Adrenal gland (tissue), 12 donors: Measurements from ENCODE around the gene DES. TPM values are rescaled to one million over a fixed set of nuclear protein-coding genes. Genes with fewer than 3 reads are reported as not detected.

ENCODE experiments used
- DNase-seq, 7 donors: peaks; one replicate each; pipeline ENCODE4 v3.0.0-alpha.2; 2019 to 2020
- H3K27ac ChIP-seq, 5 donors: fragments of 200-600 bp; sonication (generic) in 4 of 5; 1 replicate in 3 of 5; 2 replicates in 2 of 5; pipeline versions ENCODE4 v1.5.1 to v1.8.0; 2016 to 2020; ENCODE audit warnings: mild to moderate bottlenecking in 1 of 5
- H3K27me3 ChIP-seq: fragments of 200-600 bp; 2 replicates; pipeline ENCODE4 v1.8.0; 2021
- H3K36me3 ChIP-seq, 2 donors: fragments of 200-600 bp; replicated peaks in 1 of 2; 1 replicate in 1 of 2; 2 replicates in 1 of 2; pipeline versions ENCODE4 v1.5.1 to v1.8.0; 2018 to 2022
- H3K4me1 ChIP-seq, 2 donors: fragments of 200-600 bp; replicated peaks in 1 of 2; 1 replicate in 1 of 2; 2 replicates in 1 of 2; pipeline versions ENCODE4 v1.5.1 to v1.8.0; 2018 to 2021
- H3K4me3 ChIP-seq, 4 donors: fragments of 200-600 bp; sonication (generic) in 3 of 4; one replicate each; pipeline ENCODE4 v1.5.1; 2016 to 2018
- H3K9me3 ChIP-seq, 3 donors: fragments of 200-600 bp; sonication (generic) in 1 of 3; replicated peaks in 1 of 3; 1 replicate in 2 of 3; 2 replicates in 1 of 3; pipeline versions ENCODE4 v1.5.1 to v1.8.0; 2016 to 2021
- CTCF ChIP-seq, 6 experiments: fragments of 450-650 bp in 4 of 6; fragments of 200-600 bp in 2 of 6; sonication (generic) in 1 of 6; IDR thresholded peaks; 1 replicate in 5 of 6; 2 replicates in 1 of 6; pipeline versions ENCODE4 v1.5.1 to v1.8.0; 2016 to 2021; ENCODE audit warnings: antibody characterized with exemption in 6 of 6, mild to moderate bottlenecking in 2 of 6, moderate library complexity in 1 of 6
- POLR2A ChIP-seq, 2 donors: fragments of 450-650 bp; IDR thresholded peaks; one replicate each; pipeline ENCODE4 v1.6.1; 2017; ENCODE audit warnings: antibody characterized with exemption in 2 of 2, mild to moderate bottlenecking in 2 of 2, moderate library complexity in 1 of 2
- WGBS, 4 donors: extraction: QIAGEN DNeasy Blood & Tissue Kit in 2 of 4; methylation state at CpG; one replicate each; pipeline versions ENCODE4 v1.1.5 to v1.1.7; 2013 to 2017; 5-methylcytosine and 5-hydroxymethylcytosine counted together
- intact Hi-C, 2 donors: fragments of 100-400 bp; cut with DNase I; formaldehyde crosslinking; loops; one replicate each; pipeline versions ENCODE4 v1.14.1 to v1.15.0; 2022 to 2023
- polyA plus RNA-seq, 3 donors: library from polyadenylated mRNA; stranded (reverse); fragments of 200-250 nt in 2 of 3; fragments of 350-450 nt in 1 of 3; fragmentation: Illumina TruSeq in 1 of 3; extraction: RNeasy Lipid Tissue Mini Kit (QIAGEN cat#74804) in 1 of 3; gene quantifications; one replicate each; pipeline ENCODE4 v1.2.3, GENCODE V29; 2013 to 2014
- total RNA-seq, 9 donors: library from RNA; depleted of rRNA in 4 of 9; stranded (reverse); fragments of >200 nt in 4 of 9; fragments of 120-200 nt in 1 of 9; fragmentation: NEBNext Ultra II Directional in 1 of 9; extraction: Animal tissue kit (Norgen Biotek cat#: 25700) in 1 of 9; gene quantifications; one replicate each; pipeline versions ENCODE4 v1.1.0 to v1.2.4, GENCODE V29; 2013 to 2023
- donor health status: healthy with polysubstance abuse.
- donor health status: Bipolar disorder and iron deficiency.
- donor health status: DM: yes; HTN: yes; CAD: no.
- donor health status: DM: no; HTN: no; CAD: no.
- donor health status: DM: no; HTN: no; CAD: no.
- donor health status: DM: yes; HTN: yes; CAD: no.

DES gene
- total and polyA plus RNA-seq, 12 donors = 0.94 to 283 (median 11.4) TPM

- Histone ChIP-seq H3K27me3 (no peaks in the 10 kb centered on the region), H3K27ac (no peak overlapping the region), H3K9me3 (no peaks in the 10 kb centered on the region), H3K4me3 (no peak overlapping the region), H3K4me1 (peaks cover 0 to 10% of the 10 kb centered on the region in 2 donors), H3K36me3 (no peaks in the 10 kb centered on the region)
- no peak for DNase-seq
- no peak for TF ChIP-seq CTCF (IDR thresholded peaks at IDR 0.05)
- no peak for TF ChIP-seq POLR2A (IDR thresholded peaks at IDR 0.05)
- intact Hi-C loops = no loop called here
- WGBS, 4 donors = 89 to 91% (median 90%) methylated on average over 3 of the region's 3 CpGs
Observed at GRCh38 chr2:219395609-219396008, 22.6 kb upstream of the DES start.

- WGBS, 4 donors = 67 to 72% (median 71%) methylated on average over 6 of the region's 6 CpGs
- Histone ChIP-seq H3K4me3 (no peak overlapping the region), H3K4me1 (peaks cover 0 to 10% of the 10 kb centered on the region in 2 donors), H3K27me3 (no peaks in the 10 kb centered on the region), H3K9me3 (no peaks in the 10 kb centered on the region), H3K27ac (no peak overlapping the region), H3K36me3 (no peaks in the 10 kb centered on the region)
- intact Hi-C loops = no loop called here
- no peak for DNase-seq
- TF ChIP-seq CTCF (IDR thresholded peaks at IDR 0.05) (no peak), POLR2A (IDR thresholded peaks at IDR 0.05) (no peak)
Observed at GRCh38 chr2:219396863-219397457, 21.2 kb upstream of the DES start.

GRCh38 chr2:219398721-219399363, 19.3 kb upstream of the DES start:
- 28 to 40% (median 35%) methylated on average over 5 of the region's 5 CpGs for whole genome bisulfite sequencing, 4 donors
- H3K4me3 ChIP-seq = no peak overlapping the region
- no peaks in the 10 kb centered on the region for H3K27me3 ChIP-seq
- intact Hi-C loops = no loop called here
- no peak for DNase-seq
- H3K36me3 ChIP-seq = no peaks in the 10 kb centered on the region
- no peaks in the 10 kb centered on the region for H3K9me3 ChIP-seq
- TF ChIP-seq CTCF (IDR thresholded peaks at IDR 0.05) (no peak), POLR2A (IDR thresholded peaks at IDR 0.05) (no peak)
- no peak overlapping the region for H3K27ac ChIP-seq
- peaks cover 0 to 10% of the 10 kb centered on the region in 2 donors for H3K4me1 ChIP-seq

GRCh38 chr2:219399716-219400478, 18.3 kb upstream of the DES start:
- no peaks in the 10 kb centered on the region for H3K27me3 ChIP-seq
- no peak overlapping the region for H3K27ac ChIP-seq
- no peaks in the 10 kb centered on the region for H3K9me3 ChIP-seq
- 70 to 79% (median 73%) methylated on average over 13 to 14 of the region's 14 CpGs for WGBS, 4 donors
- intact Hi-C loops = loop anchor here (5.0 to 10.0 kb wide), 2 partner anchors 75 to 127 kb away; no protein-coding TSS in a partner anchor
- no peak for DNase-seq
- no peaks in the 10 kb centered on the region for H3K36me3 ChIP-seq
- H3K4me1 ChIP-seq = peaks cover 0 to 10% of the 10 kb centered on the region in 2 donors
- TF ChIP-seq POLR2A (IDR thresholded peaks at IDR 0.05) (no peak), CTCF (IDR thresholded peaks at IDR 0.05) (no peak)
- H3K4me3 ChIP-seq = no peak overlapping the region
